ENCODE measurements around the gene S1PR4.
A peak's percentile ranks its signal among the peaks of the same experiment; 100 is the strongest.

The S1PR4 gene

GRCh38 chr19:3224346-3225168, 46.0 kb downstream of the S1PR4 start, which contains the start of gene CELF5:
Gene CELF5 (plus strand): TSS chr19:3224661. CDS start chr19:3224740, 79 bp downstream.
- DNase-seq = peak; percentile 46 to 54

- no peak for DNase-seq
Observed at GRCh38 chr19:3225169-3225485, 46.6 kb downstream of the S1PR4 start.

GRCh38 chr19:3225677-3226093, 47.1 kb downstream of the S1PR4 start:
- no peak for DNase-seq

GRCh38 chr19:3227054-3227626, 48.6 kb downstream of the S1PR4 start:
- DNase-seq = no peak

- DNase-seq = no peak
Observed at GRCh38 chr19:3229346-3229743, 50.8 kb downstream of the S1PR4 start.
